HEK293 (cell line): ENCODE measurements around the gene PUM1.

Experiments used
- KLF10 ChIP-seq: fragments of 450-650 bp; IDR thresholded peaks from 2 replicates; pipeline ENCODE4 v1.5.1; 2018; ENCODE audit warnings: missing biosample characterization, mild to moderate bottlenecking, missing genetic modification characterization
- ZNF138 ChIP-seq: fragments of 450-650 bp; formaldehyde crosslinking; IDR thresholded peaks from 2 replicates; pipeline ENCODE4 v1.5.1; 2016; ENCODE audit warnings: missing biosample characterization, missing genetic modification characterization, borderline replicate concordance
- ZNF473 ChIP-seq: fragments of 450-650 bp; formaldehyde crosslinking; IDR thresholded peaks from 2 replicates; pipeline ENCODE4 v1.5.1; 2017; ENCODE audit warnings: missing biosample characterization, missing genetic modification characterization
- TF ChIP-seq, protein P1 (sequence below): fragments of 450-650 bp; formaldehyde crosslinking; IDR thresholded peaks from 2 replicates; pipeline ENCODE4 v1.5.1; 2016; ENCODE audit warnings: missing biosample characterization, missing genetic modification characterization
- TF ChIP-seq, protein P2 (sequence below): fragments of 450-650 bp; formaldehyde crosslinking; IDR thresholded peaks from 2 replicates; pipeline ENCODE4 v1.5.1; 2016; ENCODE audit warnings: missing biosample characterization, missing genetic modification characterization

DNA sequence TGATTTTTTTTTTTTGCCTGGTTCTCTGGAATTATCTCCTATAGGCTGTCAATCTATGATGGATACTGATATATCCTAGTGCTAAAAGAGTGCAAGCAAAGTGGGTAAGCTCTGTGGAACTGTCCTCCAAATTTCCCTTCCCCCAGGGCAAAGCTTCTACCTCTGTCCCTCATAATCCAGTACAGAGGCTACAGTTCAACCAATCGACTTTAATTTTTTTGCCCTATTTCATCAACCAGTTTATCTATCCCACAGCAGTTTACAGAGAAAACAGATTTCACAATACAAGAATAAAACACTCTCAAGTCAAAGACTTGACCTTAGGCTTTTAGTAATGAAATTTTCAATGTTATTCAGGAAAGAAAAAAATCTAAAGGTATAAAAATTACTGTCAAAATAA, 13.9 kb downstream of the PUM1 start:
- TF ChIP-seq ZNF138 (tag by site-specific recombination): no peak
- TF ChIP-seq, protein P1, sequence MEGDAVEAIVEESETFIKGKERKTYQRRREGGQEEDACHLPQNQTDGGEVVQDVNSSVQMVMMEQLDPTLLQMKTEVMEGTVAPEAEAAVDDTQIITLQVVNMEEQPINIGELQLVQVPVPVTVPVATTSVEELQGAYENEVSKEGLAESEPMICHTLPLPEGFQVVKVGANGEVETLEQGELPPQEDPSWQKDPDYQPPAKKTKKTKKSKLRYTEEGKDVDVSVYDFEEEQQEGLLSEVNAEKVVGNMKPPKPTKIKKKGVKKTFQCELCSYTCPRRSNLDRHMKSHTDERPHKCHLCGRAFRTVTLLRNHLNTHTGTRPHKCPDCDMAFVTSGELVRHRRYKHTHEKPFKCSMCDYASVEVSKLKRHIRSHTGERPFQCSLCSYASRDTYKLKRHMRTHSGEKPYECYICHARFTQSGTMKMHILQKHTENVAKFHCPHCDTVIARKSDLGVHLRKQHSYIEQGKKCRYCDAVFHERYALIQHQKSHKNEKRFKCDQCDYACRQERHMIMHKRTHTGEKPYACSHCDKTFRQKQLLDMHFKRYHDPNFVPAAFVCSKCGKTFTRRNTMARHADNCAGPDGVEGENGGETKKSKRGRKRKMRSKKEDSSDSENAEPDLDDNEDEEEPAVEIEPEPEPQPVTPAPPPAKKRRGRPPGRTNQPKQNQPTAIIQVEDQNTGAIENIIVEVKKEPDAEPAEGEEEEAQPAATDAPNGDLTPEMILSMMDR (tag by site-specific recombination): no peak
- TF ChIP-seq ZNF473 (tag by site-specific recombination): no peak
- TF ChIP-seq, protein P2, sequence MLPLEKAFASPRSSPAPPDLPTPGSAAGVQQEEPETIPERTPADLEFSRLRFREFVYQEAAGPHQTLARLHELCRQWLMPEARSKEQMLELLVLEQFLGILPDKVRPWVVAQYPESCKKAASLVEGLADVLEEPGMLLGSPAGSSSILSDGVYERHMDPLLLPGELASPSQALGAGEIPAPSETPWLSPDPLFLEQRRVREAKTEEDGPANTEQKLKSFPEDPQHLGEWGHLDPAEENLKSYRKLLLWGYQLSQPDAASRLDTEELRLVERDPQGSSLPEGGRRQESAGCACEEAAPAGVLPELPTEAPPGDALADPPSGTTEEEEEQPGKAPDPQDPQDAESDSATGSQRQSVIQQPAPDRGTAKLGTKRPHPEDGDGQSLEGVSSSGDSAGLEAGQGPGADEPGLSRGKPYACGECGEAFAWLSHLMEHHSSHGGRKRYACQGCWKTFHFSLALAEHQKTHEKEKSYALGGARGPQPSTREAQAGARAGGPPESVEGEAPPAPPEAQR (tag by site-specific recombination): no peak
- TF ChIP-seq KLF10 (tag by site-specific recombination): no peak
